K562 (cell line): ENCODE data around the gene MRI1. TPM values are rescaled to one million over a fixed set of nuclear protein-coding genes. Genes with fewer than 3 reads are reported as not detected.

Source experiments
- BMI1 ChIP-seq: fragments of 150-350 bp; IDR thresholded peaks from 2 replicates; pipeline ENCODE4 v1.6.1; 2014; ENCODE audit warnings: low read length
- BRF2 ChIP-seq: IDR thresholded peaks from 3 replicates; pipeline ENCODE4 v1.6.1; 2011; ENCODE audit warnings: borderline replicate concordance, mild to moderate bottlenecking; ENCODE audit not compliant: insufficient read length, insufficient read depth
- CGGBP1 ChIP-seq: fragments of 250-450 bp; sonication (Bioruptor Pico); IDR thresholded peaks from 2 replicates; pipeline ENCODE4 v1.9.0; 2021; ENCODE audit warnings: mild to moderate bottlenecking
- HDAC6 ChIP-seq: IDR thresholded peaks from 2 replicates; pipeline ENCODE4 v1.6.1; 2012; ENCODE audit warnings: low read depth, mild to moderate bottlenecking, control low read depth, inconsistent platforms, low read length, moderate library complexity
- HDGF ChIP-seq: fragments of 450-650 bp; IDR thresholded peaks from 2 replicates; pipeline ENCODE4 v1.6.1; 2016
- HINFP ChIP-seq: fragments of 450-650 bp; conservative IDR thresholded peaks from 2 replicates; pipeline ENCODE4 v1.6.1; 2016; ENCODE audit warnings: missing genetic modification characterization, low read depth, mild to moderate bottlenecking, control low read depth, missing compliant biosample characterization
- IFI16 ChIP-seq: fragments of 250-450 bp; sonication (Bioruptor Pico); IDR thresholded peaks from 2 replicates; pipeline ENCODE4 v2.1.2; 2022; ENCODE audit warnings: mild to moderate bottlenecking, inconsistent platforms
- KDM1A ChIP-seq, 2 experiments: fragments of 450-650 bp; IDR thresholded peaks; 2 replicates each; pipeline ENCODE4 v1.6.1; 2016; ENCODE audit warnings: mild to moderate bottlenecking in 2 of 2
- MCM7 ChIP-seq, 2 experiments: fragments of 450-650 bp; IDR thresholded peaks; 2 replicates each; pipeline ENCODE4 v1.6.1; 2016 to 2018
- MTF1 ChIP-seq: fragments of 250-450 bp; sonication (Bioruptor Pico); IDR thresholded peaks from 2 replicates; pipeline ENCODE4 v1.9.0; 2021; ENCODE audit warnings: moderate library complexity, mild to moderate bottlenecking, inconsistent platforms, borderline replicate concordance
- PCBP1 ChIP-seq: fragments of 200-400 bp; formaldehyde crosslinking; IDR thresholded peaks from 2 replicates; pipeline ENCODE4 v1.6.1; 2018; ENCODE audit warnings: mild to moderate bottlenecking, low read depth, low read length; ENCODE audit not compliant: poor library complexity, severe bottlenecking
- PHF21A ChIP-seq: fragments of 450-650 bp; IDR thresholded peaks from 2 replicates; pipeline ENCODE4 v1.6.1; 2017; ENCODE audit warnings: low read depth, borderline replicate concordance
- PKNOX1 ChIP-seq: fragments of 450-650 bp; IDR thresholded peaks from 2 replicates; pipeline ENCODE4 v1.6.1; 2016
- POLR2AphosphoS5 ChIP-seq: IDR thresholded peaks from 2 replicates; pipeline ENCODE4 v1.6.1; 2011; ENCODE audit warnings: mild to moderate bottlenecking, low read depth, low read length, moderate library complexity; ENCODE audit not compliant: control insufficient read depth, insufficient read depth
- POLR2B ChIP-seq: fragments of 450-650 bp; IDR thresholded peaks from 2 replicates; pipeline ENCODE4 v1.6.1; 2018; ENCODE audit warnings: low read depth; ENCODE audit not compliant: partially characterized antibody
- PRPF4 ChIP-seq: fragments of 200-400 bp; formaldehyde crosslinking; IDR thresholded peaks from one replicate; pipeline ENCODE4 v1.6.1; 2017; ENCODE audit warnings: low read length, low read depth, mild to moderate bottlenecking; ENCODE audit not compliant: insufficient read depth, poor library complexity, severe bottlenecking
- TCFL5 ChIP-seq: fragments of 250-450 bp; sonication (Bioruptor Pico); conservative IDR thresholded peaks from 2 replicates; pipeline ENCODE4 v1.6.1; 2021; ENCODE audit warnings: mild to moderate bottlenecking, moderate library complexity, matching md5 sums
- ZNF133 ChIP-seq: fragments of 250-450 bp; sonication (Bioruptor Pico); IDR thresholded peaks from 2 replicates; pipeline ENCODE4 v1.4.0; 2020; ENCODE audit warnings: mild to moderate bottlenecking
- ZNF175 ChIP-seq: fragments of 200-800 bp; sonication (Bioruptor generic); IDR thresholded peaks from 2 replicates; pipeline ENCODE4 v1.6.1; 2016; ENCODE audit warnings: low read depth, mild to moderate bottlenecking, missing genetic modification characterization, missing compliant biosample characterization
- ZNF41 ChIP-seq: fragments of 250-450 bp; sonication (Bioruptor Pico); conservative IDR thresholded peaks from 2 replicates; pipeline ENCODE4 v1.4.0; 2020; ENCODE audit warnings: mild to moderate bottlenecking
- polyA plus RNA-seq, 8 experiments: library from polyadenylated mRNA; depleted of rRNA in 4 of 8; stranded (reverse) in 5 of 8; unstranded in 3 of 8; fragments of >200 nt; fragmentation: Nextera tagmentation in 2 of 8; fragmentation: Illumina TruSeq in 1 of 8; extraction: Ambion mirVana in 2 of 8; extraction: Trizol in 1 of 8; gene quantifications; 2 replicates each; pipeline versions ENCODE4 v1.2.1 to v1.2.3, GENCODE V29; 2011 to 2014; ENCODE audit warnings: inconsistent platforms in 1 of 8, missing spikeins in 1 of 8
- total RNA-seq, 7 experiments: library from RNA; depleted of rRNA in 6 of 7; stranded (reverse); fragments of >200 nt in 6 of 7; fragmentation: Illumina TruSeq in 2 of 7; extraction: Trizol in 2 of 7; gene quantifications; 2 replicates each; pipeline versions ENCODE4 v1.2.1 to v1.2.3, GENCODE V29; 2011 to 2021; ENCODE audit warnings: low replicate concordance in 1 of 7
- TF ChIP-seq, protein P1 (sequence below): sonication (generic); IDR thresholded peaks from 2 replicates; pipeline ENCODE4 v1.6.1; 2016

The MRI1 gene
- total and polyA plus RNA-seq, 9 of the 15 experiments (the other 6 are each of a cell fraction or from before 2014, with no cell fraction given): 5.5 to 57.4 (median 28.2) TPM

DNA sequence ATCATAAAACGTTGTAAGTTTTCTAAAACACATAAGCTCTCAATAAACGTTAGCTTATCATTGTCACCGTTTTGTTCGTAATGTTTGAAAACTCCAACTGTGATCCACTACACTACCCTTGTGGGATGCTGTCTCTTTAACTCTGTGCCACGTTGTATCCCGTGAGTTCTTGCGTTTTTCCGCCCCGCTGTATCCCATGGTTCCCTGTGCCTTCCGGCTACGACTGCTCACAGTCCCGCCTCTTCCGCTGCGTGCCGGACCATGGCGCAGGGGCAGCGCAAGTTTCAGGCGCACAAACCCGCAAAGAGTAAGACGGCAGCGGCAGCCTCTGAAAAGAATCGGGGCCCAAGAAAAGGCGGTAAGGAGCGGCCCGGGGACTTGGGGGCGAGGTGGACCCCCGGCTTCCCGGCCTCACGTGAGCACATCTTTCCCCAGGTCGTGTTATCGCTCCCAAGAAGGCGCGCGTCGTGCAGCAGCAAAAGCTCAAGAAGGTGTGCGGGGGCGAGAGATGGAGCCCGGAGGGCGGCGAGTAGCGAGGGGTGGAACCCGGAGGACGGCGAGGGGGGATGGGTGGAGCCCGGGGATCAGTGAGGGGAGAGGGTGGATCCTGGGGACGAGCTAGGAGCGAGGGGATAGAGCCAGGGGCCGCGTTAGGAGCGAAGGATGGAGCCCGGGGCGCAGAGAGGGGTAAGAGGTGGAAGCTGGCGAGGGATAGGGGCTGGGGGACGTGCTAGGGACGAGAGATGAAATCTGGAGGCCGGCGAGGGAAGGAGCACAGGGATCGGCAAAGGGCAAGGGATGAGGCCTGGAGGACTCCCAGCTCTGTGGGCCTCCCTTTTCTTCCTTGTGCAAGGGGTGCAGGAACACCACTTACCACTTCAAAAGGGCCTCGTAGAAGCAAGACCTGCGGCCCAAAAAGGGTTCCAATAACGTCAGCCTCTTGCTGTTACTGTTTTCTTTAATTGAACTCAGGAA lies 10.2 kb downstream of the MRI1 start, which contains the start of gene C19orf53 (continued):
- TF ChIP-seq HINFP (tag): 0 out of 2 replicates have a peak, but pooled peaks have one; percentile 41
- no peak for TF ChIP-seq CGGBP1 (CRISPR knock-in tag)
- TF ChIP-seq PHF21A: peak; percentile 40; the same call in 1 of the 2 replicates
- peak; percentile 96 for TF ChIP-seq POLR2B
- no peak for TF ChIP-seq BMI1
- TF ChIP-seq KDM1A (IDR thresholded peaks at IDR 0.05): peak in 1 of 2 experiments; percentile 85; a peak in 1 of 4 replicates
- no peak for TF ChIP-seq PRPF4
- TF ChIP-seq HDGF: no peak
- peak; percentile 96 for TF ChIP-seq POLR2AphosphoS5
- TF ChIP-seq MTF1: no peak
- TF ChIP-seq ZNF133 (CRISPR knock-in tag): no peak
- no peak for TF ChIP-seq TCFL5 (CRISPR knock-in tag)
- TF ChIP-seq MCM7 (IDR thresholded peaks at IDR 0.05): peak in 1 of 2 experiments; percentile 7; a peak in 1 of 4 replicates
- peak; percentile 70 for TF ChIP-seq PCBP1
- TF ChIP-seq, protein P1, sequence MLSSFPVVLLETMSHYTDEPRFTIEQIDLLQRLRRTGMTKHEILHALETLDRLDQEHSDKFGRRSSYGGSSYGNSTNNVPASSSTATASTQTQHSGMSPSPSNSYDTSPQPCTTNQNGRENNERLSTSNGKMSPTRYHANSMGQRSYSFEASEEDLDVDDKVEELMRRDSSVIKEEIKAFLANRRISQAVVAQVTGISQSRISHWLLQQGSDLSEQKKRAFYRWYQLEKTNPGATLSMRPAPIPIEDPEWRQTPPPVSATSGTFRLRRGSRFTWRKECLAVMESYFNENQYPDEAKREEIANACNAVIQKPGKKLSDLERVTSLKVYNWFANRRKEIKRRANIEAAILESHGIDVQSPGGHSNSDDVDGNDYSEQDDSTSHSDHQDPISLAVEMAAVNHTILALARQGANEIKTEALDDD: no peak
- peak; percentile 56; the same call in 1 of the 2 replicates for TF ChIP-seq PKNOX1
- TF ChIP-seq ZNF175: peak; percentile 82
- TF ChIP-seq BRF2: no peak
- TF ChIP-seq IFI16 (CRISPR knock-in tag): no peak
- TF ChIP-seq HDAC6: peak; percentile 87; the same call in 1 of the 2 replicates
- TF ChIP-seq ZNF41 (CRISPR knock-in tag): no peak
